HepG2 (cell line): ENCODE data around the gene SCT. TPM values are rescaled to one million over a fixed set of nuclear protein-coding genes. Genes with fewer than 3 reads are reported as not detected.
A peak's percentile ranks its signal among the peaks of the same experiment; 100 is the strongest.

Source experiments
- ATAC-seq: fragments of 200-7000 bp; cut with Tn5 transposase; 3 replicates; pipeline ENCODE4 v1.9.1; 2020; ENCODE audit warnings: mild to moderate bottlenecking, moderate library complexity
- BruUV-seq: library from RNA; stranded (reverse); fragments of 400-500 nt; replicated peaks from 2 replicates; lab custom pipeline; 2021; lab: Mats Ljungman, UMichigan
- CTCF ChIA-PET: fragments of 300-600 bp; formaldehyde crosslinking; extraction: SDS; loops from one replicate; lab custom pipeline; 2021; ENCODE audit warnings: low total read pairs, inconsistent platforms, low intra/inter-chr PET ratio; lab: Yijun Ruan, JAX
- POLR2A ChIA-PET: fragments of 350-600 bp; sonication (Branson Sonifier 250); formaldehyde crosslinking; loops from one replicate; lab custom pipeline; 2020; ENCODE audit warnings: antibody characterized with exemption, inconsistent platforms; lab: Yijun Ruan, JAX
- DNase-seq: peaks from one replicate; pipeline ENCODE4 v3.0.0-alpha.2; 2015; ENCODE audit warnings: low spot score
- FAIRE-seq: peaks from 3 replicates; lab custom pipeline; 2011; peaks lifted over from hg19 to GRCh38; lab: Jason Lieb, UNC
- H2AFZ ChIP-seq: one replicate; pipeline ENCODE4 v1.6.1; 2011; ENCODE audit warnings: low read length, inconsistent platforms
- H3K27ac ChIP-seq: fragments of 300-600 bp; 3 replicates; pipeline ENCODE4 v1.8.0; 2011; ENCODE audit warnings: mixed run types, mild to moderate bottlenecking, mixed read lengths, low read length, inconsistent platforms; ENCODE audit not compliant: insufficient read depth; ENCODE audit errors: extremely low read length
- H3K27me3 ChIP-seq, 2 experiments: fragments of 200-600 bp in 1 of 2; 2 replicates in 1 of 2; 3 replicates in 1 of 2; pipeline versions ENCODE4 v1.6.0 to v1.8.0; 2011; ENCODE audit warnings: low read length in 2 of 2, mild to moderate bottlenecking in 2 of 2, moderate library complexity in 2 of 2, inconsistent platforms in 1 of 2; ENCODE audit not compliant: insufficient read depth in 2 of 2, control insufficient read depth in 1 of 2
- H3K36me3 ChIP-seq, 2 experiments: fragments of 200-600 bp in 1 of 2; replicated peaks in 1 of 2; 2 replicates in 1 of 2; 3 replicates in 1 of 2; pipeline versions ENCODE4 v1.5.1 to v1.8.0; 2011; ENCODE audit warnings: low read length in 2 of 2, inconsistent platforms in 1 of 2; ENCODE audit not compliant: insufficient read depth in 2 of 2, control insufficient read depth in 1 of 2
- H3K4me1 ChIP-seq: 2 replicates; pipeline ENCODE4 v1.5.1; 2012; ENCODE audit warnings: low read length, inconsistent platforms; ENCODE audit not compliant: insufficient read depth
- H3K4me2 ChIP-seq: 2 replicates; pipeline ENCODE4 v1.6.0; 2011; ENCODE audit warnings: low read depth, low read length, inconsistent platforms
- H3K4me3 ChIP-seq, 3 experiments: fragments of 200-600 bp in 1 of 3; sonication (generic), shearing (Covaris generic) in 1 of 3; replicated peaks in 1 of 3; 2 replicates each; pipeline ENCODE4 v1.5.1; 2011 to 2016; ENCODE audit warnings: low read length in 3 of 3, inconsistent platforms in 2 of 3, low read depth in 2 of 3, mild to moderate bottlenecking in 2 of 3, control low read depth in 1 of 3, mixed read lengths in 1 of 3; ENCODE audit not compliant: insufficient read depth in 1 of 3
- H3K79me2 ChIP-seq: one replicate; pipeline ENCODE4 v1.6.1; 2011; ENCODE audit warnings: low read length, inconsistent platforms; ENCODE audit not compliant: insufficient read depth
- H3K9ac ChIP-seq: 2 replicates; pipeline ENCODE4 v1.6.0; 2011; ENCODE audit warnings: mild to moderate bottlenecking, low read depth, low read length, inconsistent platforms; ENCODE audit not compliant: insufficient read depth
- H3K9me3 ChIP-seq: 2 replicates; pipeline ENCODE4 v1.5.1; 2012; ENCODE audit warnings: mild to moderate bottlenecking, low read length
- H4K20me1 ChIP-seq: 2 replicates; pipeline ENCODE4 v1.6.0; 2011; ENCODE audit warnings: inconsistent platforms, mild to moderate bottlenecking, low read length, moderate library complexity; ENCODE audit not compliant: insufficient read depth
- AGO2 ChIP-seq: fragments of 200-400 bp; formaldehyde crosslinking; optimal IDR thresholded peaks from 2 replicates; pipeline ENCODE3; 2017; ENCODE audit warnings: mild to moderate bottlenecking, low read depth, low read length, moderate library complexity
- BRD4 ChIP-seq: sonication (generic); formaldehyde crosslinking; IDR thresholded peaks from 2 replicates; pipeline ENCODE4 v1.4.0; 2020; ENCODE audit warnings: missing genetic modification reagents
- SMAD3 ChIP-seq: sonication (generic); formaldehyde crosslinking; IDR thresholded peaks from 2 replicates; pipeline ENCODE4 v1.4.0; 2020; ENCODE audit warnings: missing genetic modification reagents
- U2AF2 ChIP-seq: fragments of 200-400 bp; formaldehyde crosslinking; IDR thresholded peaks from 2 replicates; pipeline ENCODE4 v1.6.1; 2017; ENCODE audit warnings: low read depth, mild to moderate bottlenecking, low read length
- WGBS: methylation state at CpG from one replicate; pipeline ENCODE4 v1.1.6; 2017; ENCODE audit warnings: low lambda C conversion rate; 5-methylcytosine and 5-hydroxymethylcytosine counted together
- in situ Hi-C: cut with HindIII; loops from 2 replicates; pipeline ENCODE4 v1.10.0; 2017; ENCODE audit warnings: low pct_unique_long_range_greater_than_20kb; ENCODE audit not compliant: extremely low pct_ligation_motif_present
- intact Hi-C: fragments of 100-400 bp; cut with micrococcal nuclease; formaldehyde crosslinking; loops from one replicate; pipeline ENCODE4 v1.10.0; 2022; ENCODE audit not compliant: unreplicated experiment
- polyA plus RNA-seq, 8 experiments: library from polyadenylated mRNA; depleted of rRNA in 3 of 8; stranded (reverse) in 7 of 8; unstranded in 1 of 8; fragments of >200 nt; fragmentation: Illumina TruSeq in 4 of 8; extraction: Trizol in 4 of 8; gene quantifications; 2 replicates each; pipeline versions ENCODE4 v1.2.1 to v1.2.3, GENCODE V29; 2011 to 2016; ENCODE audit warnings: low read depth in 4 of 8, missing spikeins in 1 of 8, mixed read lengths in 1 of 8; ENCODE audit not compliant: insufficient read depth in 1 of 8
- total RNA-seq, 5 experiments: library from RNA; depleted of rRNA; stranded (reverse); fragments of >200 nt; fragmentation: Illumina TruSeq; extraction: Trizol; gene quantifications; 2 replicates each; pipeline ENCODE4 v1.2.3, GENCODE V29; 2016; ENCODE audit warnings: low read depth in 1 of 5
- TF ChIP-seq, protein P1 (sequence below): sonication (generic); formaldehyde crosslinking; IDR thresholded peaks from 2 replicates; pipeline ENCODE4 v1.5.0; 2020; ENCODE audit warnings: mild to moderate bottlenecking, missing genetic modification reagents

Gene SCT
- total and polyA plus RNA-seq, 2 of the 13 experiments (the other 11 are each of a cell fraction or from before 2014, with no cell fraction given): not detected

- H3K9ac ChIP-seq: no peak overlapping the region
- in situ Hi-C loops (no loop called here), intact Hi-C loops (loop anchor here (10.0 kb wide), 1 partner anchor 63 kb away; no protein-coding TSS in a partner anchor)
- H3K36me3 ChIP-seq: peaks cover 7 to 25% of the 10 kb centered on the region in 2 experiments; a peak in 4 of 5 replicates
- 98% methylated on average over 55 of the region's 57 CpGs for WGBS
- no peak overlapping the region for H3K4me3 ChIP-seq
- no peak for FAIRE-seq
- ChIA-PET POLR2A (no interaction called here), CTCF (no interaction called here)
- TF ChIP-seq, protein P1, sequence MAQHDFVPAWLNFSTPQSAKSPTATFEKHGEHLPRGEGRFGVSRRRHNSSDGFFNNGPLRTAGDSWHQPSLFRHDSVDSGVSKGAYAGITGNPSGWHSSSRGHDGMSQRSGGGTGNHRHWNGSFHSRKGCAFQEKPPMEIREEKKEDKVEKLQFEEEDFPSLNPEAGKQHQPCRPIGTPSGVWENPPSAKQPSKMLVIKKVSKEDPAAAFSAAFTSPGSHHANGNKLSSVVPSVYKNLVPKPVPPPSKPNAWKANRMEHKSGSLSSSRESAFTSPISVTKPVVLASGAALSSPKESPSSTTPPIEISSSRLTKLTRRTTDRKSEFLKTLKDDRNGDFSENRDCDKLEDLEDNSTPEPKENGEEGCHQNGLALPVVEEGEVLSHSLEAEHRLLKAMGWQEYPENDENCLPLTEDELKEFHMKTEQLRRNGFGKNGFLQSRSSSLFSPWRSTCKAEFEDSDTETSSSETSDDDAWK (CRISPR knock-in tag): no peak
- peak; percentile 75 for TF ChIP-seq AGO2
- no peak for TF ChIP-seq SMAD3 (CRISPR knock-in tag)
- no peaks in the 10 kb centered on the region for H3K9me3 ChIP-seq
- ATAC-seq: no peak
- no peaks in the 10 kb centered on the region for H4K20me1 ChIP-seq
- no peaks in the 10 kb centered on the region for H3K27me3 ChIP-seq
- no peaks in the 10 kb centered on the region for H3K4me1 ChIP-seq
- no peaks in the 10 kb centered on the region for H3K79me2 ChIP-seq
- DNase-seq: no peak
- no peak overlapping the region for H3K27ac ChIP-seq
- BruUV-seq: no TSS peak
- H2AFZ ChIP-seq: no peak overlapping the region
- no peak overlapping the region for H3K4me2 ChIP-seq
These were observed 9.6 kb downstream of the SCT start for GRCh38 chr11:617199-617911.

GRCh38 chr11:616320-617198, 10.4 kb downstream of the SCT start:
- no peak overlapping the region for H3K27ac ChIP-seq
- no peak overlapping the region for H3K9ac ChIP-seq
- H3K4me2 ChIP-seq: no peak overlapping the region
- in situ Hi-C loops: no loop called here
- ATAC-seq: no peak
- H2AFZ ChIP-seq: no peak overlapping the region
- H3K4me3 ChIP-seq: no peak overlapping the region
- intact Hi-C loops: loop anchor here (10.0 kb wide), 1 partner anchor 62 kb away; no protein-coding TSS in a partner anchor
- BruUV-seq: no TSS peak
- H3K27me3 ChIP-seq: no peaks in the 10 kb centered on the region
- no peaks in the 10 kb centered on the region for H3K79me2 ChIP-seq
- TF ChIP-seq AGO2 (peak; percentile 74), U2AF2 (no peak), BRD4 (no peak)
- DNase-seq: no peak
- ChIA-PET CTCF (no interaction called here), POLR2A (no interaction called here)
- no peaks in the 10 kb centered on the region for H3K9me3 ChIP-seq
- no peaks in the 10 kb centered on the region for H3K4me1 ChIP-seq
- H3K36me3 ChIP-seq: peaks cover 12 to 33% of the 10 kb centered on the region in 2 experiments; a peak in 4 of 5 replicates
- H4K20me1 ChIP-seq: peaks cover 3% of the 10 kb centered on the region; the same call in 1 of the 2 replicates
- WGBS: 96% methylated on average over 33 of the region's 39 CpGs
- FAIRE-seq: no peak
